GM21717 (cell line): Measurements from ENCODE around the gene ANO10.
A peak's percentile ranks its signal among the peaks of the same experiment; 100 is the strongest.
"Not testable (repeated sequence)": the region's sequence is repeated elsewhere in the genome, so short reads cannot be mapped to it uniquely, and the experiment has no call there.

Source experiments
- ATAC-seq: cut with Tn5 transposase; IDR thresholded peaks from one replicate; pipeline ENCODE4 v1.9.1; 2021; ENCODE audit warnings: mild to moderate bottlenecking, moderate library complexity; ENCODE audit not compliant: unreplicated experiment

ANO10 gene, protein sequence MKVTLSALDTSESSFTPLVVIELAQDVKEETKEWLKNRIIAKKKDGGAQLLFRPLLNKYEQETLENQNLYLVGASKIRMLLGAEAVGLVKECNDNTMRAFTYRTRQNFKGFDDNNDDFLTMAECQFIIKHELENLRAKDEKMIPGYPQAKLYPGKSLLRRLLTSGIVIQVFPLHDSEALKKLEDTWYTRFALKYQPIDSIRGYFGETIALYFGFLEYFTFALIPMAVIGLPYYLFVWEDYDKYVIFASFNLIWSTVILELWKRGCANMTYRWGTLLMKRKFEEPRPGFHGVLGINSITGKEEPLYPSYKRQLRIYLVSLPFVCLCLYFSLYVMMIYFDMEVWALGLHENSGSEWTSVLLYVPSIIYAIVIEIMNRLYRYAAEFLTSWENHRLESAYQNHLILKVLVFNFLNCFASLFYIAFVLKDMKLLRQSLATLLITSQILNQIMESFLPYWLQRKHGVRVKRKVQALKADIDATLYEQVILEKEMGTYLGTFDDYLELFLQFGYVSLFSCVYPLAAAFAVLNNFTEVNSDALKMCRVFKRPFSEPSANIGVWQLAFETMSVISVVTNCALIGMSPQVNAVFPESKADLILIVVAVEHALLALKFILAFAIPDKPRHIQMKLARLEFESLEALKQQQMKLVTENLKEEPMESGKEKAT

GRCh38 chr3:43621656-43622432, at the start of gene ANO10:
Gene ANO10 (minus strand): TSS chr3:43622011. CDS start chr3:43605852, 16,159 bp downstream.
- ATAC-seq = peak; percentile 97

DNA sequence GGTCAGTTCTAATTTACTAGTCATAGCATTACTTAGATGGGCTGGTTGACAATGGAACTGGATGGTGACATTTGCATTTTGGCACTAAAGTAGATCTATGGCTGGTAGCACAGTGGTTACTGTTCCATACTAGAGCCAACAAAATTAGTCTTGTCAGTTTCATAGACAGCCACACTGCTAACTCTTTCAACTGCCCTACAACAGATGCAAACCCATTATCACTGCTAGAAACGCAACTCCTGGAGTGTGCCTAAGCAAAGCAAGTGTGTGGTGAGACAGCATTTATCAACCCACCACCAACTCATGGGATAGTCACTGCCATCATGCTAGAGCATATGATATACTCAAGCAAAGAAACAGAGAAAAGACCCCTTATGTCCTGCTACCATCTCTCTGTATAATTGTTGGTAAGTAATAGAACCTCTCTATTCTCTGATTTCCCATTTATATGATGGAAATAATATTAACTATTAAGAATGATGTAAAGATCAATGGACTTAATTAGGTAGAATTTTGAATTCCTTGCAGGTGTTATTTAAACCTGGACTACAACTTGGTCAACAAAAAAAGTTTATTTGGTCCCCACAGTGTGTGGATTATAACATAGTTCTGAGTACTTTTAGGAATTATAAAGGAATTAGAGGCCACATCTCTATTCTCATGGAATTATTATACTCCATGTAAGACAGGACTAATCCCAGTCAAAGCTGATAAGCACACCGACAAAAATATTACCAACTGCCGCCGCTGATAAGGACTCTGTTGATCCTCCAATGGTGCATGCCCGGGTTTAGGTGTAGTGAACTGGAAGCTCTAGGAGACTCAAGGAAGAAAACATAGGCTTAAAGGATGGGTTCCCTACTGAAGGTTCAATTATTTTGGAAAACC, 49.1 kb upstream of the ANO10 start:
- no peak for ATAC-seq

- ATAC-seq = not testable (repeated sequence)
Measured at GRCh38 chr3:43665011-43665410, 43.2 kb upstream of the ANO10 start.

- not testable (repeated sequence) for ATAC-seq
Measured at GRCh38 chr3:43661376-43661775, 39.6 kb upstream of the ANO10 start.

DNA sequence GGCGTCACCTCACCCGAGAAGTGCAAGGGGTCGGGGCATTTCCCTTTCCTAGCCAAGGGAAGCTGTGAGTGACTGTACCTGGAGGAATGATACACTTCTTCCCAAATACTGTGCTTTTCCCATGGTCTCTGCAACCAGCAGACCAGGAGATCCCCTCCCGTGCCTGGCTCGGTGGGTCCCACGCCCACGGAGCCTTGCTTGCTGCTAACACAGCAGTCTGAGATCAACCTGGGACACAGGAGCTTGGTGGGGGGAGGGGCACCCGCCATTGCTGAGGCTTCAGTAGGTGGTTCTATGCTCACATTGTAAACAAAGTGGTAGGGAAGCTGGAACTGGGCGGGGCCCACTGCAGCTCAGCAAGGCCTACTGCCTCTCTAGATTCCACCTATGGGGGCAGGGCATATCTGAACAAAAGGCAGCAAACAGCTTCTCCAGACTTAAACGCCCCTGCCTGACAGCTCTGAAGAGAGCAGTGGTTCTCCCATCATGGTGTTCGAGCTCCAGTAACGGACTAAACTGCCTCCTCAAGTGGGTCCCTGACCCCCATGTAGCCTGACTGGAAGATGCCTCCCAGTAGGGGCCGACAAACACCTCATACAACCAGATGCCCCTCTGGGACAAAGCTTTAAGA, 37.6 kb upstream of the ANO10 start:
- ATAC-seq = no peak

DNA sequence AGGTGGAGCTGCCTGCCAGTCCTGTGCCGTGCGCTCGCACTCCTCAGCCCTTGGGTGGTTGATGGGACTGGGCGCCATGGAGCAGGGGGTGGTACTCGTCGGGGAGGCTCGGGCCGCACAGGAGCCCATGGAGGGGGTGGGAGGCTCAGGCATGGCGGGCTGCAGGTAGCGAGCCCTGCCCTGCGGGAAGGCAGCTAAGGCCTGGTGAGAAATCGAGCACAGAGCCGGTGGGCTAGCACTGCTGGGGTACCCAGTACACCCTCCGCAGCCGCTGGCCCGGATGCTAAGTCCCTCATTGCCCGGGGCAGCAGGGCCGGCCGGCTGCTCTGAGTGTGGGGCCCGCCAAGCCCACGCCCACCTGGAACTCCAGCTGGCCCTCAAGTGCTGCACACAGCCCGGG, 34.6 kb upstream of the ANO10 start:
- not testable (repeated sequence) for ATAC-seq

- no peak for ATAC-seq
Measured at GRCh38 chr3:43650345-43650744, 28.5 kb upstream of the ANO10 start.

DNA sequence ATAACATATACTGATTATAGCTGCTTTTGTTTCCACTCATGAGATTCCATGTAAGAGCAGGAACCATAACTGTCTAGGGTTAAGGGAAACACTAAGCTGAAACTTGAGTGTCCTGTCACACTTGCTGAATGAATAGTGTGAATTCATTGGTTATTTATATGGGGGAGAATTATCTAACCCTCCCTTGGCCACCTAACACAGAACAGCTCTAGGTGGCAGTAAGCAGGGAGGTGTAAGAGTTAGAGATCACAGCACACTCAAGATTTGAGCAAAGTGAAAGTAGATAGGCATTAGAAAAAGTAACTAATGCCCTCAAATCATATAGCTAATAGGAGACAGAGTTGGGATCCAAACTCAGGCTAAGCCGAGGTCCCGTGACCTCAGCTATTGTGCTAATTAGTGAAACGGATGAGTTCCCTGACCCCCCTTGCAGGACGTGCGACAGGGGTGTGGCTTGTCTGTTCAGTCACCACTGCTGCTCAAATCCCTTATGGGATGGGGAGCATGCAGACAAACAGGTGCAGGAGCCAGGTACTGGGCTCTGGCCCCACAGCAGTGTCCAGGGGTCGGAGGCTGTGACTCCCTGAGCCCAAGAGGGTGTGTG, 27.7 kb upstream of the ANO10 start:
- ATAC-seq = no peak

DNA sequence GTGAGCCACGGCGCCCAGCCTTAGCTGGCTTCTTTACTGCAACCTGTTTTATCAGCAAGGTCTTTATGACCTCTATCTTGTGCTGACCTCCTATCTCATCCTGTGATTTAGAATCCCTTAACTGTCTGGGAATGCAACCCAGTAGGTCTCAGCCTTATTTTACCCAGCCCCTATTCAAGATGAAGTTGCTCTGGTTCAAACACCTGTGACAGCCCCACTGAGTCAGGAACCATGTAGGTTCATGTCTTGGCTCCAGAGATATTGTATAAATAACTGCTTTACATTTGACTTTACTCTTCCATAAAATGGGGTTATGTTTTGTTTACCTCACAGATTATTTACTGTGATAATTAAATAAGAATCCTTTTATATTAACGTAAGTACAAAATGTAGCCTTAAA, 27.1 kb upstream of the ANO10 start:
- ATAC-seq = no peak

GRCh38 chr3:43647331-43648166, 25.7 kb upstream of the ANO10 start:
- ATAC-seq = no peak

- no peak for ATAC-seq
Measured at GRCh38 chr3:43644443-43644842, 22.6 kb upstream of the ANO10 start.

DNA sequence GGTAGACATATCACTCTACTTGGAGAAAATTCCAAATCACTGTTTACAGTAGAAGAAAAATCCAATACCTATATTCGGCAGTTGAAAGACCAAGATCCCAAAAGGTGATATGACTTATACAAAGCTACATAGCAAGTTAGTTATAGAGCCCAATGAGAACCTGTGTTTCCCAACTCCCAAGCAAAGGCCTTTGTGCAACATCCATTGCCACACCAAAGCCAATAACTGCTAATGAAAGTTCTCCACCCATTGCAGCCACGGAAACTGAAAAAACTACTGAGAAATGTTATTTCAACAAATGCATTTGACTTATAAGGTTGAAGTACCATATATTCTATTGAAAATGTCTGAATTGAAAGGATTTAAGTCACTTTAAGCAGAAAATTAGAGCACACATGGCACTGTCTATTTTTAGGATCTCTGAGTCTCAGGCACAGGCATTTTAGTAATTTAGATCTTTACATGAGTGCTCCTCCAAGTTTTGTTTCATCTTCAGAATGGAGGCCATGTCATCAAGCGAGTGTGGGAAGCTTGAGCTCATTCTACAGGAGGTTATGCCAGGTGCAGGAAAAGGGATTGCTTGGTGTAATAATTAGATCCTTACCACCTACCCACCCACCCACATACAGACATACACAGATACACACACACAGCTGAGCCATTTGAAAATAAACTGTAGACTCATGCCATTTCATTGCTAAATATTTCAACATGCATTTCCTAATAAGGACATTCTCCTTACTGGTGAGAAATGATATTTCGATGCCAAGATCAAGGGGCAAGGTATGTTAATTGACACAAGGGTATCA, 19.7 kb upstream of the ANO10 start:
- no peak for ATAC-seq

GRCh38 chr3:43640681-43641080, 18.9 kb upstream of the ANO10 start:
- no peak for ATAC-seq

- no peak for ATAC-seq
Measured at GRCh38 chr3:43638594-43639447, 17.0 kb upstream of the ANO10 start.

DNA sequence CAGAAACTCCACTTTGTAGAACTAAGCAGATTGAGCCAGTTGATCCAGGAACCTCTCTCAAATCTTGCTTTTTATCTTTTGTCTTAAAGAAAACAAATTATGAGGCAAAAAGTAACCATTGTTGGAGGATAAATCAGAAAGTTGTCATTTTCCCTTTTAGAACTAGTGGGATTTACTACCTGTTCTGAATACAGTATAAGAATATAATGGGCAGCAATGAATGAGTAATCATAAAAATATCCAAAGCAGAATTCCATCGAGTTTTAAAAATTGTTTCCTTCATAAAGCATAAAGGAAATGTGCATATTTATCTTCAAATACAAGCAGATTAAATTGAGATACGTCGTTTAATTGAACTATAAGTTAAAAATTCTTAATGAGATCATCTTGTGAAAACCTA, 15.9 kb upstream of the ANO10 start:
- ATAC-seq = no peak

- no peak for ATAC-seq
Measured at GRCh38 chr3:43632986-43633385, 11.2 kb upstream of the ANO10 start.

DNA sequence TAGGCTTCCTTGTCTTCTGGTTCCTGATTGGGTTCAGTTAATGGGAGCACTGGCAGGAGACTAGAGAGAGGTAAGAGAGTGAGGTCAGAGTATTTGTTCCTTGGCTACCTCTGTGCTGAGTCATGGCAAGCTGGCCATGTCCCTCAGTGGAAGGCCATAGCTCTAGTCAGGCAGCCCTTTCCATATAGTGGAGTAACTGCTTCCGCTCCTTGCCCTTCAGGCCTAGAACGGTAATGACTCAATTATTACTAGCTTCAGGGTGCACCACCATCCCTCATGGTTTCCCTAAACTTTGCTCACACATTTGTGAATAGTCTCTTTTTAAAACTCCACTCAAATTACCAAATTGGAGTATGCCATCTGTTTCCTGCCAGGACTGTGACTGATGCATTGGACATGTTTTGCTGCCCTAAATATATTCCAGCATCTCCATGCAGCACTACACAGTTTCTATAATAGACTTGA, 10.5 kb upstream of the ANO10 start:
- ATAC-seq = no peak
